HG03457 (cell line): ENCODE results near the gene KLF11.

Experiments
- ATAC-seq: cut with Tn5 transposase; IDR thresholded peaks from one replicate; pipeline ENCODE4 v1.9.1; 2021; ENCODE audit warnings: moderate number of reproducible peaks; ENCODE audit not compliant: unreplicated experiment

Gene KLF11

DNA sequence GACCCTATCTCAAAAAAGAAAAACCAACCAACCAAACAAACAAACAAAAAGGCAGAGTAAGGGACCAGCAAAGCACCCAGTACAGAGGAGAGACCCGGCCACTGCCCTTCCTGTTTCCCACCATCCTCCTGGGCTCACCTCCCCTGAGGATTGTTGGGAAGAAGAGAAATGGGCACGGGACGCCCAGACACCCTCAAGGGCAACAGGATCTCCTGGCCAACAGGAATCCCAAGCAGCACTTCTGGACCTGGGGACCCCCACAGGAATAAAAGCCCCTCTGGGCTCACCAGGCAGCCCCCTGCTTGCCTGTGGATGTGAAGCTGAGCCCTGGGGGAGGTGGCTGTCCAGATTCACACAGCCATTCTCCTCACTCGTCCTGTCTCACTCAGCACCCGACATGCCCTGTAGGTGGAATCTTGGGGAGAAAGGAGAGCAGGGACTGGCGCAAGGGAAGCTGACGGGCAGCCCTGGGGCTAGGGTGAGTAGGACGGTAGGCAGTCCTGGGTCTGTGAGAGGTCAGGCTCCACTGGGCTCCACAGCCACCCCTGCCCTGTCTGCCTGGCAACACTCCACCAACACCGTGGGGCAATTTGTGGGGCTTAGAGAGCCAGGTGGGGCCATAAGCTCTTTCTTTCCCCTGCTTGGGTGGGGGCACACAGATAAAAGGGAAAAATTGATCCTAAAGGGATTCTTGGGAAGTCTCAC is 18.0 kb downstream of the KLF11 start:
- no peak for ATAC-seq

DNA sequence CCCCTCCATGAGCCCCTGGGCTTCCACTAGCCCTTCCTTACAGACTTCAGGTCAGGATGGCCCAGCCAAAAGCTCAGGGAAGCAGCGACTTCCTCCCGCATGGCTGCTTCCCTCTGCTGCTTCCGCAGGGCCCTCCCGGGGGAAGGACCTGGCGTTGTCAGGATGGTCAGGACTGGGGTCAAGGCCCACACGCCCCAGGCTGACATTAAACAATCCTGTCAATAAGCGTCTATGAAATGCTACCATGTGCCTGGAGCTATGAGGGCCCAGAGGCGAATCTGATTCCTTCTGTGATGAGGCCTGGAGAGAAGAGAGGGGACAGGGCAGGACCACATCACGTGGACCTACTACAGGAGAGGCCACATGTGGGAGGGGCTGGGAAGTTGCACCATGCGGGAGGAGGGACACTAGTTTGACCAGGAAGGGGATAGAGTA is 19.6 kb downstream of the KLF11 start:
- ATAC-seq, result no peak

DNA sequence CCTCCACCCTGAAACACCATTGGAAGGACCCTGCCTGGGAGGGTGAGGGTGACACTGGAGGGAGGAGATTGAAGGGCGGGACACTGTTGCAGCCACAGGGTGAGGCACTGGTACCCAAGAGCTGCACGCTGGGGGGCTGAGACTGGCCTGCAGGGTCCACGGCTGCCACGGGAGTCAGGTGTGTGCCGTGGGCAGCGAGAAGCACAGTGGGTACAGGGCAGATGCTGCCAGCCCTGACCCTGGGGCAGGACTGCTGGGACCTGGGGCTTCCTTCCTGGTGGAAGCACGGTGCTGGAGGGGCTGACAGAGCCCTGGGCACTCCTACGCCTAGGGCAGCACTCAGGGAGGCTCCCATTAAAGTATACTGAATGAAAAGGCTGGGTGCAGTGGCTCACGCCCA is 20.2 kb downstream of the KLF11 start:
- ATAC-seq, result no peak

DNA sequence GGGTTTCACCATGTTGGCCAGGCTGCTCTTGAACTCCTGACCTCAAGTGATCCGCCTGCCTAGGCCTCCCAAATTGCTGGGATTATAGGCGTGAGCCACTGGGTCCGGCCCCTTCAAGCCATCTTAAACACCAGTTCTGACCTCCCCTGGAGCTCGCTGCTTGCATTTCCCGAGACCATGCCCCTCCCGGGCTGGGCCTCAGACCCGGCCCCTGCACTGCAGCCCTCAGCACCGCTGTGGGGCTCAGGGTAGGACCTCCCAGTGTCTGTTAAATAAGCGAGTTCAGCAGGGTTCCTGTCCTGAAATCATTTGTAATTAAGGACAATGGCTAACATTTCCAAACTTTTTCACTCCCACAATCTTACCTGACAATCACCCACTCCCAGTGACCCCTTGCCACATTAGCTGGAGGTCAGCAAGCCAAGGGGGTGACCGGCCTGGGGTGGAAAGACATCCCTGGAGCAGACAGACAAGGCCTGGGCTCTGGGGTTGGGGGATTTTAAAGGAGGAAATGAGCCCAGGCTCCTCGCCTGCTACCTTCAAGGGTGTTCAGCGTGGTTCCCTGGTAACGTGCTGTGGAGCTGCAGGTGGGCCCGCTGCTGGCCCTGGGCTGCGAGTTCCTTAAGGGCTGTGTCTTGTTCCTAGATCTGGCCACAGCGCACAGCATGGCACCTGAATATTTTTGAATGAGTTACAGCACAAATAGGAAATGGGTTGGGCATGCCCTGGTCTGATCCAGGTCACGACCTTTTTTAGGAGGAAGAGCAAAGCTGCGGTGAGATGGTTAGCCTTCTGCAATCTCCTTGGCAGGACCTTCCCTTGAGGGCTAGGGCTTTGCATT is 21.8 kb downstream of the KLF11 start:
- no peak for ATAC-seq

DNA sequence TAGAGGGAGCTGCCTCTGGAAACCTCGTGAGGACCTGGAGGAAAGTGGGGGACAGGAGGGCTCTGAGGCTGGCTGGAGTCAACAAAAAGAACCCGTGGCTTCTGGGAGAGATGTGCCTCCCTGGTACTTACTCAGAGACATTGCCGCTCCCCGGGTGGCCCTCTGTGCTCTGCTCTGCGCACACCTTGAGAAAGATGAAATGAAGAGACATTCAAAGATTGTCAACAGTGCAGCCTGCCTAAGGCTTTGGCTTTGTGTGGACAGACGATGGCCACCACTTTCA is 22.4 kb downstream of the KLF11 start:
- no peak for ATAC-seq

- no peak for ATAC-seq
Measured at GRCh38 chr2:10067330-10067729, 24.0 kb downstream of the KLF11 start.

- no peak for ATAC-seq
Measured at GRCh38 chr2:10067881-10068280, 24.5 kb downstream of the KLF11 start.

DNA sequence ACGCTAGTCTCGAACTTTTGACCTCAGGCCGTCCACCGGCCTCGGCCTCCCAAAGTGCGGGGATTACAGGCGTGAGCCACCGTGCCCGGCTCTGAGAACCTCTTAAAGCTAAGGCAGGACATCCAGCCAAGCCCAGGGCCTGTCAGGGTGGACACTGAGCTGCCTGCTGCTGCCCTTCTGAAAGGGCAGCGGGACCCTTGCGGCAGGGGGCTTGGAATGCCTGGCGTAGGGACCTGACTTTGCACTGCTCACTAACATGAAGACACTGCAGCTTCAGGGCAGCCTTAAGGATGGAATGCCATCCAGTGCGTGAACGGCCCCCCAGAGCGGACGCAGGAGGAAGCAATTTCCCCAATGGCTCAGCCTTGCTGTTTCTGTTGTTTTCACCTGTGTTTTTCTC is 27.8 kb downstream of the KLF11 start:
- ATAC-seq, result no peak

- no peak for ATAC-seq
Measured at GRCh38 chr2:10071595-10071994, 28.2 kb downstream of the KLF11 start.

GRCh38 chr2:10072656-10073480 is 29.5 kb downstream of the KLF11 start:
- no peak for ATAC-seq

GRCh38 chr2:10073706-10074105 is 30.4 kb downstream of the KLF11 start:
- ATAC-seq, result no peak

GRCh38 chr2:10075101-10075500 is 31.8 kb downstream of the KLF11 start:
- no peak for ATAC-seq

- no peak for ATAC-seq
Measured at GRCh38 chr2:10075571-10076209, 32.3 kb downstream of the KLF11 start.

- ATAC-seq, result no peak
Measured at GRCh38 chr2:10076511-10076910, 33.2 kb downstream of the KLF11 start.

DNA sequence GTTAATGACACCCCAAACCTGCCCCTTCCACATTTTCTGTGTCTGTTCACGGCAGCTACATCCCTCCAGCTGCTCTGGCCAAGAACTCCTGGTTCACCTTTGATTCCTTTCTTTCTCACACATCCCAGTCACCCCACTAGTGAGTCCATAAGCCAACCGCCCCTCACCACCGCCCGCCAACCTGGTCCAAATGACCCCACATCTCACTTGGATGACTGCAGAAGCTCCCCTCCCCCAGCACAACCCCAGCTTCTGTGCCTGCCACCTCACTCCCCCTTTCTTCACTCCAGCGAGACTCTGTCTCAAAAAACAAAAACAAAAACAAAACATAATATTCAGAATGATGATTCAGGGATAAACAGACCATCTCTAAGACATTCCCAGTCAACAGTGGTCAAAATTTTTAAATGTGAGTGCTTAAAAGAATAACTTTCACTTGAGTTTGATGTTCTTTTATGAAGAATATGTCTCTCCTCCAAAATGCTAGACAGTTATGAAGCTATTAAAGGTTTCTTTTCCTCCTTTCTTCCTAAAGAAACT is 33.7 kb downstream of the KLF11 start:
- no peak for ATAC-seq

DNA sequence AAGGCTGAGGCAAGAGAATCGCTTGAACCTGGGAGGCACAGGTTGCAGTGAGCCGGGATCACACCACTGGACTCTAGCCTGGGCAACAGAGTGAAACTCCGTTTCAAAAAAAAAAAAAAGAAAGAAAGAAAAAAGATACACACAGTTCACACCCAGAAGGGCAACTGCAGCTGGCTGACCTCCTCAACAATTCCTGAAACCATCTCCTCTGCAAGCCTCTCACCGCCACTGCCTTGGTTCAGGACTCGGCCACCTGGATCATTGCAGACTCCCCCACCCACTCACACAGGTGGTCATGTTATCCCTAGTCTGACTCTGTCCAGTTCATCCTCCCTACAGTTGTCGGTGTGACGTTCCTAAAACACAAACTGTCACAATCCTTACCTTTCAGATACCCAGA is 34.7 kb downstream of the KLF11 start:
- ATAC-seq, result no peak

- ATAC-seq, result no peak
Measured at GRCh38 chr2:10078704-10079265, 35.4 kb downstream of the KLF11 start.

DNA sequence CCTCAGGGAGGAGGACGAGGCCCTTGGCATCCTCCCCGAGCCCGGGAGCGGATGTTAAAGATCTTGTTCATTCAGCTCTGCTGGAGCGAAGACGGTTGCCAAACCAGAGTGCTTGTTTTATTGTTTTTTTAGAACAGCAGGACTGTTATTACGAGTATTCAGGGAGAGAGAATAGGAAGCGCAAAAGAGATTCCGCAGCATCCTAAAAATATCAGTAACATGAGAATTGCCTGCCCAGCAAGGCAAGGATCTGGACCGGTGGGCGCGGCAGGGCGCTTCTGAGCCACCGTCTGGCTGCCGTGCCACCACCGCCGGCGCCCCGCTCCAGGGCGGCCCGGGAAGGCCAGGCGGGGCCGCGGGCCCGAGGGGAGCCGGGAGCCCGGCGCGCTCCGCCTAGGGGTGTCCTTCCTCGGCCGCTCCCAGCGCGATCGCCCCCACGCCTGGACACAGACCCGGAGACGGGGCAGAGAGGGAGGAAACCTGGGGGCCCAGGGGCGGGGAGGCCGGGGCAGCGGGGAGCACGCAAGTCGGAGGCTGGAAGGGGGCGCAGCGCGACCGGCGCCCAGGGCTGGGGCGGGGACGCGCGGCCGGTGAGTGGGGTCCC is 36.0 kb downstream of the KLF11 start:
- ATAC-seq, result no peak

DNA sequence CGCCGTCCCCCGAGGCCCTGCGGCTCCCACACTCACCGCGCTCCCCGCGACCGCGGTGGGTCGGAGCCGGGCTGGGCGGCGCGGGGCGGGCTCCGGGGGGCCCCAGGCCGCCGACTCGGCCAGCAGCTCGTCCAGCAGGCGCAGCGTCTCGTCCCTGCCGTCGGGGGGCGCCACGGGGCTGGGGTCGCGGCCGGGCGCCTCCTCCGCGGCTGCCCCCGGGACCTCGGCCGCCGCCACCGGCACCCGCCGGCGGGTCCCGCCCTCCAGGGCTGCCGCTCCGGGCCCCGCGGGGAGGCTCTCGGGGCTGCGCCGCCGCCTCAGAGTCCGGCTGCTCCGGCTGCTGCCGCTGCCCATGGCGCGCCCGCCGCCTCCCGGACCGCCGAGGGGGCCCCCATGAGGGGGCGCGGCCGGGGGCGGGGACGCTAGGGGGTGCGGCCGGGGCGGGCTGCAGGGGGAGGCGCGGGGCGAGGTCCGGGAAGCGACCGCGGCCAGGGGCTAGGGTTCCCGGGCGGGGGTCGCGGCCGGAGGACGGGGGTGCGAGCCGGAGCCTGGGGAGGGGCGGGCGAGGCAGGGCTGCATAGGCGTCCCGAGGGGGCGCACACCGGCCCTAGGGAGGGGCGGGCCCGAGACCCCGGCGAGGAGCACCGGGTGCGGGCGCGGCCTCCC is 36.7 kb downstream of the KLF11 start, which contains the start of gene CYS1:
Gene CYS1, minus strand, starts transcription at position 542 of the 666 bp plus-strand sequence. Its CDS starts 188 bp downstream, at position 354.
- ATAC-seq, result no peak
